VCaP (cell line): ENCODE measurements around the gene WDR48.

Experiments used
- H3K27ac ChIP-seq: fragments of 450-650 bp; 2 replicates; pipeline ENCODE4 v1.5.1; 2017
- CTCF ChIP-seq: fragments of 450-650 bp; conservative IDR thresholded peaks from 2 replicates; pipeline ENCODE4 v1.5.1; 2017; ENCODE audit warnings: mild to moderate bottlenecking, moderate library complexity

The WDR48 gene

GRCh38 chr3:39082666-39083313 is 31.0 kb downstream of the WDR48 start:
- no peak overlapping the region for H3K27ac ChIP-seq

GRCh38 chr3:39086144-39086543 is 34.3 kb downstream of the WDR48 start:
- H3K27ac ChIP-seq: no peak overlapping the region
- TF ChIP-seq CTCF: no peak

More at GRCh38 chr3:39082666-39083313, 31.0 kb downstream of the WDR48 start:
- no peak for TF ChIP-seq CTCF

- no peak for TF ChIP-seq CTCF
- H3K27ac ChIP-seq: no peak overlapping the region
Observed at GRCh38 chr3:39088456-39088855, 36.6 kb downstream of the WDR48 start.

- no peak for TF ChIP-seq CTCF
Observed at GRCh38 chr3:39088889-39089288, 37.1 kb downstream of the WDR48 start.

GRCh38 chr3:39090922-39091321 is 39.1 kb downstream of the WDR48 start:
- no peak for TF ChIP-seq CTCF
- H3K27ac ChIP-seq: no peak overlapping the region

More at GRCh38 chr3:39088889-39089288, 37.1 kb downstream of the WDR48 start:
- H3K27ac ChIP-seq: no peak overlapping the region

- TF ChIP-seq CTCF: no peak
- H3K27ac ChIP-seq: no peak overlapping the region
Observed at GRCh38 chr3:39094851-39095677, 43.2 kb downstream of the WDR48 start.

- TF ChIP-seq CTCF: no peak
Observed at GRCh38 chr3:39095778-39096177, 44.0 kb downstream of the WDR48 start.

More at GRCh38 chr3:39095778-39096177, 44.0 kb downstream of the WDR48 start:
- H3K27ac ChIP-seq: no peak overlapping the region
